NCI-H69 (cell line): ENCODE data around the gene IFI27.
A peak's percentile ranks its signal among the peaks of the same experiment; 100 is the strongest.
"Not testable (repeated sequence)": the region's sequence is repeated elsewhere in the genome, so short reads cannot be mapped to it uniquely, and the experiment has no call there.

Experiments
- DNase-seq: peaks from one replicate; lab custom pipeline; 2025; lab: John Stamatoyannopoulos, UW

IFI27 gene

GRCh38 chr14:94156143-94156542 lies 45.6 kb downstream of the IFI27 start:
- DNase-seq: not testable (repeated sequence)

GRCh38 chr14:94157197-94157596 lies 46.7 kb downstream of the IFI27 start:
- DNase-seq: peak; percentile 77

GRCh38 chr14:94158239-94158883 lies 47.8 kb downstream of the IFI27 start:
- peak; percentile 76 for DNase-seq

GRCh38 chr14:94161058-94161457 lies 50.5 kb downstream of the IFI27 start:
- peak; percentile 24 for DNase-seq

GRCh38 chr14:94161981-94162380 lies 51.4 kb downstream of the IFI27 start:
- DNase-seq: peak; percentile 22

GRCh38 chr14:94162466-94162865 lies 51.9 kb downstream of the IFI27 start:
- DNase-seq: no peak

GRCh38 chr14:94163796-94164195 lies 53.3 kb downstream of the IFI27 start:
- peak; percentile 45 for DNase-seq

- DNase-seq: peak; percentile 88
Observed at GRCh38 chr14:94164685-94165431, 54.3 kb downstream of the IFI27 start.

- DNase-seq: peak; percentile 36
Observed at GRCh38 chr14:94165744-94166143, 55.2 kb downstream of the IFI27 start.
